Measurements from ENCODE around the gene LDLRAD1.

GRCh38 chr1:54054438-54054749 lies 36.4 kb upstream of the LDLRAD1 start:
- TF ChIP-seq, protein P1, sequence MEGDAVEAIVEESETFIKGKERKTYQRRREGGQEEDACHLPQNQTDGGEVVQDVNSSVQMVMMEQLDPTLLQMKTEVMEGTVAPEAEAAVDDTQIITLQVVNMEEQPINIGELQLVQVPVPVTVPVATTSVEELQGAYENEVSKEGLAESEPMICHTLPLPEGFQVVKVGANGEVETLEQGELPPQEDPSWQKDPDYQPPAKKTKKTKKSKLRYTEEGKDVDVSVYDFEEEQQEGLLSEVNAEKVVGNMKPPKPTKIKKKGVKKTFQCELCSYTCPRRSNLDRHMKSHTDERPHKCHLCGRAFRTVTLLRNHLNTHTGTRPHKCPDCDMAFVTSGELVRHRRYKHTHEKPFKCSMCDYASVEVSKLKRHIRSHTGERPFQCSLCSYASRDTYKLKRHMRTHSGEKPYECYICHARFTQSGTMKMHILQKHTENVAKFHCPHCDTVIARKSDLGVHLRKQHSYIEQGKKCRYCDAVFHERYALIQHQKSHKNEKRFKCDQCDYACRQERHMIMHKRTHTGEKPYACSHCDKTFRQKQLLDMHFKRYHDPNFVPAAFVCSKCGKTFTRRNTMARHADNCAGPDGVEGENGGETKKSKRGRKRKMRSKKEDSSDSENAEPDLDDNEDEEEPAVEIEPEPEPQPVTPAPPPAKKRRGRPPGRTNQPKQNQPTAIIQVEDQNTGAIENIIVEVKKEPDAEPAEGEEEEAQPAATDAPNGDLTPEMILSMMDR (IDR thresholded peaks at IDR 0.05), result no peak
- TF ChIP-seq POLR2A (IDR thresholded peaks at IDR 0.05) (no peak), POLR2AphosphoS5 (IDR thresholded peaks at IDR 0.05) (no peak)
